Measurements from ENCODE around the gene WDFY2.
"Not testable (repeated sequence)": the region's sequence is repeated elsewhere in the genome, so short reads cannot be mapped to it uniquely, and the experiment has no call there.

WDFY2 gene

GRCh38 chr13:51590231-51590970 lies 6.1 kb downstream of the WDFY2 start:
- Histone ChIP-seq H3K27me3 (ENCODE audit: control insufficient read depth, insufficient read depth, low read length) (no peaks in the 10 kb centered on the region), H3K36me3 (ENCODE audit: control insufficient read depth, low read depth, low read length) (no peaks in the 10 kb centered on the region), H3K4me3 (ENCODE audit: low read length) (no peak overlapping the region), H3K27ac (ENCODE audit: low read length) (peak overlapping the region; percentile 35), H3K4me1 (ENCODE audit: control insufficient read depth, low read depth, low read length) (peaks cover 62% of the 10 kb centered on the region), H3K9ac (ENCODE audit: low read length) (no peak overlapping the region), H3K9me3 (ENCODE audit: control insufficient read depth, low read depth, low read length) (no peaks in the 10 kb centered on the region)

DNA sequence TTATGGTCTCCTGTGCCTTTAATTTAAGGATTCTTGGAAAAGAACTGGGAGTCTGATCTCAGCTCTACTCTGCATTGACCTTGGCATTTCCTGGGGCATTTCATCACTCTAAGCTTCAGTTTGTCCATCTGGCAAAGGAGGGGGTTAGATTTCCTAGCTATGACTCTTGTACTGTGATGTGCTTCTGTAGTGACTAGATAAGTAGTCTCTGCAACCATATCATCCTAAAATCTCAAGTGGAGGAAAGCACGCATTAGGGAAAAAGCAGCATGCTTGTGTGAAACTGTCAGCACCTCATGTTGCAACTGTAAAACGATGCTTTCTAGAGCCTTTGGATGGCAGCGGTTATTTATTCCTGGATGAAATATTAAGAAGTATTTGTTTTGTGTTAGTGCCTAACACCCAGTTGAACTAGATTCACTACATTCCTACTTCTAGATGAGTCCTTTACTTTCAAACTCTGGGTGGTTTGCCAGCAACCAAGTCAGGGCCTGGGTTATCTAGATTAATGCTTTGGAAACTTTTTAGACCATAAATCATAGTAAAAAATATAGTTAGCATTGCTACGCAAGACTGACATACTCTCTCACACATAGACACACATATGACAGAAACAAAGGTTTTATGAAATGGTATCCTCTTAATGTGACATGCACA lies 6.8 kb downstream of the WDFY2 start:
- Histone ChIP-seq H3K4me1 (ENCODE audit: control insufficient read depth, low read depth, low read length) (peaks cover 67% of the 10 kb centered on the region), H3K9ac (ENCODE audit: low read length) (no peak overlapping the region), H3K36me3 (ENCODE audit: control insufficient read depth, low read depth, low read length) (no peaks in the 10 kb centered on the region), H3K4me3 (ENCODE audit: low read length) (no peak overlapping the region), H3K27me3 (ENCODE audit: control insufficient read depth, insufficient read depth, low read length) (no peaks in the 10 kb centered on the region), H3K9me3 (ENCODE audit: control insufficient read depth, low read depth, low read length) (no peaks in the 10 kb centered on the region), H3K27ac (ENCODE audit: low read length) (peak overlapping the region; percentile 44)

DNA sequence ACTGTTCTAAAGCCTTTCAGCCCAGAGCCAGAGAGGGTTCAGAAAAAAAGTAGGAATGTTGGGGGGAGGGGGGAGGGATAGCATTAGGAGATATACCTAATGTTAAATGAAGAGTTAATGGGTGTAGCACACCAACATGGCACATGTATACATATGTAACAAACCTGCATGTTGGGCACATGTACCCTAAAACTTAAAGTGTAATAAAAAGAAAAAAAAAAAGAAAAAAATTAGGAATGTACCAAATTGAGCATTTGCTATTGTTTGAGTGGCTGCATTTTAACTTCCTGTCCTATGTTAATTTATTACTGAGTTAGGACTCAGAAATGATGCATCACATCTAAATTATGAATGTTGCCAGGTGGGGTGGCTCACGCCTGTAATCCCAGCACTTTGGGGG lies 7.7 kb downstream of the WDFY2 start:
- not testable (repeated sequence) for H3K27me3 ChIP-seq (ENCODE audit: control insufficient read depth, insufficient read depth, low read length); H3K4me3 ChIP-seq (ENCODE audit: low read length); H3K36me3 ChIP-seq (ENCODE audit: control insufficient read depth, low read depth, low read length); H3K9ac ChIP-seq (ENCODE audit: low read length); H3K9me3 ChIP-seq (ENCODE audit: control insufficient read depth, low read depth, low read length)
- peaks cover 72% of the 10 kb centered on the region for H3K4me1 ChIP-seq (ENCODE audit: control insufficient read depth, low read depth, low read length)
- H3K27ac ChIP-seq (ENCODE audit: low read length), result peak overlapping the region; percentile 44

DNA sequence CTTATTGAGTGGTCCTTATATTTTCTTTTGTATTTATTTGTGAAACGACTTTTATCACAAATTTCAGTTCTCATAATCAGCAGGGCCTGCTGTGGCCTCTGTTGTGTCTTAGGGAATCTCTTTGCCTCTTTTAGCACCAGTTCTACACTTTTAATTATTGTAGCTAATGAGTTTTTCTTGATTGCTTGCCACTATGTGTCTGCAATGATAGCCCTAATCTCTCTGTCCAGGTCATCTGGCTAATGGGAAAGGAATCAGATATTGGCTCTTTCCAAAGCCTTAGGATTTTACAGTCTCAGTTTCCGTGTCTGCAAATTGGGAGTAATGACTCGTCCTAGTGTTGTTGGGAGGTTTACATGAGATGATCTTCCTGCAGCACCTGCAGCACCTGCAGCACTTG lies 10.2 kb downstream of the WDFY2 start:
- Histone ChIP-seq H3K4me3 (ENCODE audit: low read length) (no peak overlapping the region), H3K9ac (ENCODE audit: low read length) (no peak overlapping the region), H3K27me3 (ENCODE audit: control insufficient read depth, insufficient read depth, low read length) (no peaks in the 10 kb centered on the region), H3K27ac (ENCODE audit: low read length) (no peak overlapping the region), H3K36me3 (ENCODE audit: control insufficient read depth, low read depth, low read length) (no peaks in the 10 kb centered on the region), H3K9me3 (ENCODE audit: control insufficient read depth, low read depth, low read length) (no peaks in the 10 kb centered on the region), H3K4me1 (ENCODE audit: control insufficient read depth, low read depth, low read length) (peaks cover 54% of the 10 kb centered on the region)

- no peaks in the 10 kb centered on the region for H3K9me3 ChIP-seq (ENCODE audit: control insufficient read depth, low read depth, low read length)
- H3K27me3 ChIP-seq (ENCODE audit: control insufficient read depth, insufficient read depth, low read length), result no peaks in the 10 kb centered on the region
- no peak overlapping the region for H3K27ac ChIP-seq (ENCODE audit: low read length)
- H3K4me3 ChIP-seq (ENCODE audit: low read length), result no peak overlapping the region
- peaks cover 44% of the 10 kb centered on the region for H3K4me1 ChIP-seq (ENCODE audit: control insufficient read depth, low read depth, low read length)
- no peak overlapping the region for H3K9ac ChIP-seq (ENCODE audit: low read length)
- no peaks in the 10 kb centered on the region for H3K36me3 ChIP-seq (ENCODE audit: control insufficient read depth, low read depth, low read length)
Observed at GRCh38 chr13:51595416-51595815, 11.2 kb downstream of the WDFY2 start.

DNA sequence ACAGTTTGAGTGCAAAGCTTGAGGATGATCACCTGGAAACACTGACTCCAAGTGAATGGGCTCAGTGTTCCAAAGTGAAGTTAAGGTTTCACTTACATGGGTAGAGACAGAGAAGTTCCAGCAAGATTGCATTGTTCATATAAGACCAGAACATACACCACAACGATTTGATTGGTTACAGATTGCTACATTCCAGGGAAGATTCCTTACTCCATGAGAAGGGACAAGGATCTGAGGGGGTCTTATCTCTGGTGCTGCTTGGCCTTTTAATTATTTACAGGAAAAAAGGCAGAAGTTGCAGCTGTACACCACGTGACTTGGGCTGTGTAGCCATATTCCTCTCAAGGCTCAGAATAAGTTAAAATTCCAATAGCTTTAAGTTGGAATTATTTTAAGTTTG lies 12.3 kb downstream of the WDFY2 start:
- Histone ChIP-seq H3K9ac (ENCODE audit: low read length) (no peak overlapping the region), H3K27ac (ENCODE audit: low read length) (no peak overlapping the region), H3K36me3 (ENCODE audit: control insufficient read depth, low read depth, low read length) (no peaks in the 10 kb centered on the region), H3K27me3 (ENCODE audit: control insufficient read depth, insufficient read depth, low read length) (no peaks in the 10 kb centered on the region), H3K4me3 (ENCODE audit: low read length) (no peak overlapping the region), H3K4me1 (ENCODE audit: control insufficient read depth, low read depth, low read length) (peaks cover 33% of the 10 kb centered on the region), H3K9me3 (ENCODE audit: control insufficient read depth, low read depth, low read length) (no peaks in the 10 kb centered on the region)

- no peaks in the 10 kb centered on the region for H3K27me3 ChIP-seq (ENCODE audit: control insufficient read depth, insufficient read depth, low read length)
- no peak overlapping the region for H3K4me3 ChIP-seq (ENCODE audit: low read length)
- peaks cover 28% of the 10 kb centered on the region for H3K4me1 ChIP-seq (ENCODE audit: control insufficient read depth, low read depth, low read length)
- H3K9me3 ChIP-seq (ENCODE audit: control insufficient read depth, low read depth, low read length), result no peaks in the 10 kb centered on the region
- H3K27ac ChIP-seq (ENCODE audit: low read length), result no peak overlapping the region
- H3K9ac ChIP-seq (ENCODE audit: low read length), result no peak overlapping the region
- H3K36me3 ChIP-seq (ENCODE audit: control insufficient read depth, low read depth, low read length), result no peaks in the 10 kb centered on the region
Observed at GRCh38 chr13:51599444-51600176, 15.3 kb downstream of the WDFY2 start.

DNA sequence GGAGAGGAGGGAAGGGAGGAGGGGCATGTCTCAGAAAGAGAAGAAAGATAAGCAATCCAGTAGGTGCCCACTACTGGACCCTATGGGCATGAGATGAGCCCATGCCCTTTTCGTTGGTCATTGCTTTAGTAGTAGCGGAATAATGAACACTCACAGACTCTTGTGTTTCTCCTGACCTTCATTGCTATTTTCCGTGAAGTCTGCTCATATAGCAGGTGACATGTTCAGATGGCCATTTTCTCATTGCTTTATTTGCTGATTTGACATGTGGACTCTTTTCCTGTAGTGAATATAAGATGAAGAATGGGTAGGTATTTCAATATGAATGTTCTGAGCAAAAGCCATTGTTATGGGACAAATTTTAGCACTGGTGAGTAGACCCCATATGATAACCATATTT lies 16.4 kb downstream of the WDFY2 start:
- no peak overlapping the region for H3K27ac ChIP-seq (ENCODE audit: low read length)
- peaks cover 17% of the 10 kb centered on the region for H3K4me1 ChIP-seq (ENCODE audit: control insufficient read depth, low read depth, low read length)
- H3K27me3 ChIP-seq (ENCODE audit: control insufficient read depth, insufficient read depth, low read length), result no peaks in the 10 kb centered on the region
- H3K4me3 ChIP-seq (ENCODE audit: low read length), result no peak overlapping the region
- H3K9me3 ChIP-seq (ENCODE audit: control insufficient read depth, low read depth, low read length), result no peaks in the 10 kb centered on the region
- H3K36me3 ChIP-seq (ENCODE audit: control insufficient read depth, low read depth, low read length), result no peaks in the 10 kb centered on the region
- no peak overlapping the region for H3K9ac ChIP-seq (ENCODE audit: low read length)

GRCh38 chr13:51601601-51602565 lies 17.6 kb downstream of the WDFY2 start:
- Histone ChIP-seq H3K27ac (ENCODE audit: low read length) (no peak overlapping the region), H3K36me3 (ENCODE audit: control insufficient read depth, low read depth, low read length) (no peaks in the 10 kb centered on the region), H3K9ac (ENCODE audit: low read length) (no peak overlapping the region), H3K4me1 (ENCODE audit: control insufficient read depth, low read depth, low read length) (peaks cover 8% of the 10 kb centered on the region), H3K9me3 (ENCODE audit: control insufficient read depth, low read depth, low read length) (no peaks in the 10 kb centered on the region), H3K27me3 (ENCODE audit: control insufficient read depth, insufficient read depth, low read length) (no peaks in the 10 kb centered on the region), H3K4me3 (ENCODE audit: low read length) (no peak overlapping the region)

- H3K4me1 ChIP-seq (ENCODE audit: control insufficient read depth, low read depth, low read length), result no peaks in the 10 kb centered on the region
- no peaks in the 10 kb centered on the region for H3K27me3 ChIP-seq (ENCODE audit: control insufficient read depth, insufficient read depth, low read length)
- no peak overlapping the region for H3K4me3 ChIP-seq (ENCODE audit: low read length)
- no peaks in the 10 kb centered on the region for H3K36me3 ChIP-seq (ENCODE audit: control insufficient read depth, low read depth, low read length)
- H3K9me3 ChIP-seq (ENCODE audit: control insufficient read depth, low read depth, low read length), result no peaks in the 10 kb centered on the region
- no peak overlapping the region for H3K27ac ChIP-seq (ENCODE audit: low read length)
- no peak overlapping the region for H3K9ac ChIP-seq (ENCODE audit: low read length)
Observed at GRCh38 chr13:51603716-51604115, 19.5 kb downstream of the WDFY2 start.

- H3K9ac ChIP-seq (ENCODE audit: low read length), result no peak overlapping the region
- H3K4me3 ChIP-seq (ENCODE audit: low read length), result no peak overlapping the region
- no peaks in the 10 kb centered on the region for H3K27me3 ChIP-seq (ENCODE audit: control insufficient read depth, insufficient read depth, low read length)
- no peaks in the 10 kb centered on the region for H3K4me1 ChIP-seq (ENCODE audit: control insufficient read depth, low read depth, low read length)
- no peaks in the 10 kb centered on the region for H3K36me3 ChIP-seq (ENCODE audit: control insufficient read depth, low read depth, low read length)
- H3K9me3 ChIP-seq (ENCODE audit: control insufficient read depth, low read depth, low read length), result no peaks in the 10 kb centered on the region
- no peak overlapping the region for H3K27ac ChIP-seq (ENCODE audit: low read length)
Observed at GRCh38 chr13:51605698-51606097, 21.4 kb downstream of the WDFY2 start.

Data from iPS-18a (cell line).